Right lobe of liver (tissue), 4 donors: ENCODE data around the gene CDH13.

ENCODE experiments used
- CTCF ChIP-seq, 4 donors: fragments of 200-600 bp in 3 of 4; fragments of 450-650 bp in 1 of 4; IDR thresholded peaks; one replicate each; pipeline versions ENCODE4 v1.5.1 to v1.8.0; 2016 to 2022; ENCODE audit warnings: antibody characterized with exemption in 4 of 4, mild to moderate bottlenecking in 2 of 4
- POLR2A ChIP-seq: fragments of 450-650 bp; IDR thresholded peaks from one replicate; pipeline ENCODE4 v1.6.1; 2017; ENCODE audit warnings: antibody characterized with exemption, mild to moderate bottlenecking
- donor health status: DM: no; HTN: no; CAD: no.
- donor health status: DM: no; HTN: no; CAD: no.
- donor health status: DM: no; HTN: yes; CAD: no.

- TF ChIP-seq CTCF (IDR thresholded peaks at IDR 0.05) (no peak), POLR2A (no peak)
Observed at GRCh38 chr16:83603723-83604570, 977.2 kb downstream of the CDH13 start.
